NCI-H146 treated with DMSO at 0.1 percent for 48 hours (cell line): ENCODE data around the gene RASD2.

ENCODE experiments used
- DNase-seq: peaks from one replicate; lab custom pipeline; 2025; ENCODE audit not compliant: unreplicated experiment; lab: John Stamatoyannopoulos, UW

RASD2 gene

GRCh38 chr22:35601013-35601580, 60.5 kb downstream of the RASD2 start:
- DNase-seq, result no peak

DNA sequence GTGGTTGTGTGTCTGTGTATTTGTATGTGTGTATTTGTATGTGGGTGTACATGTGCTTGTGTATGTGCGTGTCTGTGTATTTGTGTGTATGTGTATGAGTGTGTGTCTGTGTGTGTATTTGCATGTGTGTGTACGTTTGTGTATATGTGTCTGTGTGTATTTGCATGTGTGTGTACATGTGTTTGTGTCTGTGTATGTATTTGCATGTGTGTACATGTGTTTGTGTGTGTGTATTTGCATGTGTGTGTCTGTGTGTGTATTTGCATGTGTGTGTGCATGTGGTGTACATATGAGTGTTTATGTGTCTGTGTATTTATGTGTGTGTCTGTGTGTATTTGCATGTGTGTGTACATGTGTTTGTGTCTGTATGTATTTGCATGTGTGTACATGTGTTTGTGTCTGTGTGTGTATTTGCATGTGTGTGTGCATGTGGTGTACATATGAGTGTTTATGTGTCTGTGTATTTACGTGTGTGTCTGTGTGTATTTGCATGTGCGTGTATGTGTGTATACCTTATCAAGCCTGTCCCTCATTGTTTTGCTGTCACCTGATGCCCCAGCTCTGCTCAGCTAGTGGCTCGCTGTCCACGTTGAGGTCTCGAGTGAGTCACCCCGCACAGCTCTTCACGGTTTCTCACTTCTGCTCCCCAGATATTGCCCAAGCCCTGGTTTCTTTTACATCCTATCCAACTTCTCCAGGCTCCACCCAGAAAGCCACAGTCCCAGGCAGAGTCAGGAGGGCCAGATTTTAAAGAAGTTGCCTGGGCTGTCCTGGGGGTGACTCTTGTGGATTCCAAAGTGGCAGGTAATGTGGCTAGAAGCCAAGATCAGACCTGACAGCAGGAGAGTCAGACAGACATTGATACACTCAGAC, 61.3 kb downstream of the RASD2 start:
- no peak for DNase-seq
